Adrenal gland (tissue), 19 donors: ENCODE results near the gene TMEM117. TPM values are rescaled to one million over a fixed set of nuclear protein-coding genes. Genes with fewer than 3 reads are reported as not detected.

ENCODE experiments used
- DNase-seq, 7 donors: peaks; one replicate each; pipeline ENCODE4 v3.0.0-alpha.2; 2019 to 2020
- H3K27ac ChIP-seq, 5 donors: fragments of 200-600 bp; sonication (generic) in 4 of 5; 1 replicate in 3 of 5; 2 replicates in 2 of 5; pipeline versions ENCODE4 v1.5.1 to v1.8.0; 2016 to 2020; ENCODE audit warnings: mild to moderate bottlenecking in 1 of 5
- H3K27me3 ChIP-seq: fragments of 200-600 bp; 2 replicates; pipeline ENCODE4 v1.8.0; 2021
- H3K36me3 ChIP-seq, 2 donors: fragments of 200-600 bp; replicated peaks in 1 of 2; 1 replicate in 1 of 2; 2 replicates in 1 of 2; pipeline versions ENCODE4 v1.5.1 to v1.8.0; 2018 to 2022
- H3K4me1 ChIP-seq, 2 donors: fragments of 200-600 bp; replicated peaks in 1 of 2; 1 replicate in 1 of 2; 2 replicates in 1 of 2; pipeline versions ENCODE4 v1.5.1 to v1.8.0; 2018 to 2021
- H3K4me3 ChIP-seq, 4 donors: fragments of 200-600 bp; sonication (generic) in 3 of 4; one replicate each; pipeline ENCODE4 v1.5.1; 2016 to 2018
- H3K9me3 ChIP-seq, 3 donors: fragments of 200-600 bp; sonication (generic) in 1 of 3; replicated peaks in 1 of 3; 1 replicate in 2 of 3; 2 replicates in 1 of 3; pipeline versions ENCODE4 v1.5.1 to v1.8.0; 2016 to 2021
- CTCF ChIP-seq, 6 experiments: fragments of 450-650 bp in 4 of 6; fragments of 200-600 bp in 2 of 6; sonication (generic) in 1 of 6; IDR thresholded peaks; 1 replicate in 5 of 6; 2 replicates in 1 of 6; pipeline versions ENCODE4 v1.5.1 to v1.8.0; 2016 to 2021; ENCODE audit warnings: antibody characterized with exemption in 6 of 6, mild to moderate bottlenecking in 2 of 6, moderate library complexity in 1 of 6
- POLR2A ChIP-seq, 2 donors: fragments of 450-650 bp; IDR thresholded peaks; one replicate each; pipeline ENCODE4 v1.6.1; 2017; ENCODE audit warnings: antibody characterized with exemption in 2 of 2, mild to moderate bottlenecking in 2 of 2, moderate library complexity in 1 of 2
- WGBS, 4 donors: extraction: QIAGEN DNeasy Blood & Tissue Kit in 2 of 4; methylation state at CpG; one replicate each; pipeline versions ENCODE4 v1.1.5 to v1.1.7; 2013 to 2017; 5-methylcytosine and 5-hydroxymethylcytosine counted together
- intact Hi-C, 2 donors: fragments of 100-400 bp; cut with DNase I; formaldehyde crosslinking; loops; one replicate each; pipeline versions ENCODE4 v1.14.1 to v1.15.0; 2022 to 2023
- long read RNA-seq, 10 donors: library from polyadenylated mRNA in 3 of 10; unstranded in 2 of 10; stranded (forward) in 1 of 10; transcript quantifications; one replicate each; pipeline ENCODE4 v2.0.0 and lab custom pipeline, GENCODE V29; 2021 to 2026
- polyA plus RNA-seq, 3 donors: library from polyadenylated mRNA; stranded (reverse); fragments of 200-250 nt in 2 of 3; fragments of 350-450 nt in 1 of 3; fragmentation: Illumina TruSeq in 1 of 3; extraction: RNeasy Lipid Tissue Mini Kit (QIAGEN cat#74804) in 1 of 3; gene quantifications; one replicate each; pipeline ENCODE4 v1.2.3, GENCODE V29; 2013 to 2014
- total RNA-seq, 9 donors: library from RNA; depleted of rRNA in 4 of 9; stranded (reverse); fragments of >200 nt in 4 of 9; fragments of 120-200 nt in 1 of 9; fragmentation: NEBNext Ultra II Directional in 1 of 9; extraction: Animal tissue kit (Norgen Biotek cat#: 25700) in 1 of 9; gene quantifications; one replicate each; pipeline versions ENCODE4 v1.1.0 to v1.2.4, GENCODE V29; 2013 to 2023
- donor health status: healthy with polysubstance abuse.
- donor health status: Bipolar disorder and iron deficiency.
- donor health status: DM: yes; HTN: yes; CAD: no.
- donor health status: DM: no; HTN: no; CAD: no.
- donor health status: DM: no; HTN: no; CAD: no.
- donor health status: DM: yes; HTN: yes; CAD: no.

Gene TMEM117
- total RNA-seq = 10 to 100 TPM in 3 of 9 donors, 1 to 10 TPM in 6; 3.8 to 38.5 (median 7.9) TPM
- 1 to 10 TPM; 1.9 to 5.6 (median 2.4) TPM for polyA plus RNA-seq
- long read RNA-seq, donor 1, partial matches to known transcripts = 0 of 3 reads
- long read RNA-seq, donor 1, other reads (novel, unspliced or antisense) = 0 of 3 reads
- long read RNA-seq, donor 2, partial matches to known transcripts = 0 of 1 reads
- long read RNA-seq, donor 2, other reads (novel, unspliced or antisense) = 0 of 1 reads
- long read RNA-seq, donor 3 = 0 reads
- long read RNA-seq, donor 4, partial matches to known transcripts = 0 of 2 reads
- long read RNA-seq, donor 4, other reads (novel, unspliced or antisense) = 0 of 2 reads
- long read RNA-seq, donor 5, transcript TMEM117-201 (8 exons, 2,758 nt) = major isoform, 8 of 9 reads
- long read RNA-seq, donor 5, partial matches to known transcripts = 0 of 9 reads
- long read RNA-seq, donor 5, other reads (novel, unspliced or antisense) = 1 of 9 reads
- long read RNA-seq, donor 6, partial matches to known transcripts = 0 of 2 reads
- long read RNA-seq, donor 6, other reads (novel, unspliced or antisense) = 0 of 2 reads
- long read RNA-seq, donor 7 = 0 reads
- long read RNA-seq, donor 8, partial matches to known transcripts = 0 of 2 reads
- long read RNA-seq, donor 8, other reads (novel, unspliced or antisense) = 0 of 2 reads
- long read RNA-seq, donor 9, partial matches to known transcripts = 0 of 1 reads
- long read RNA-seq, donor 9, other reads (novel, unspliced or antisense) = 0 of 1 reads
- long read RNA-seq, donor 10, partial matches to known transcripts = 0 of 2 reads
- long read RNA-seq, donor 10, other reads (novel, unspliced or antisense) = 0 of 2 reads

DNA sequence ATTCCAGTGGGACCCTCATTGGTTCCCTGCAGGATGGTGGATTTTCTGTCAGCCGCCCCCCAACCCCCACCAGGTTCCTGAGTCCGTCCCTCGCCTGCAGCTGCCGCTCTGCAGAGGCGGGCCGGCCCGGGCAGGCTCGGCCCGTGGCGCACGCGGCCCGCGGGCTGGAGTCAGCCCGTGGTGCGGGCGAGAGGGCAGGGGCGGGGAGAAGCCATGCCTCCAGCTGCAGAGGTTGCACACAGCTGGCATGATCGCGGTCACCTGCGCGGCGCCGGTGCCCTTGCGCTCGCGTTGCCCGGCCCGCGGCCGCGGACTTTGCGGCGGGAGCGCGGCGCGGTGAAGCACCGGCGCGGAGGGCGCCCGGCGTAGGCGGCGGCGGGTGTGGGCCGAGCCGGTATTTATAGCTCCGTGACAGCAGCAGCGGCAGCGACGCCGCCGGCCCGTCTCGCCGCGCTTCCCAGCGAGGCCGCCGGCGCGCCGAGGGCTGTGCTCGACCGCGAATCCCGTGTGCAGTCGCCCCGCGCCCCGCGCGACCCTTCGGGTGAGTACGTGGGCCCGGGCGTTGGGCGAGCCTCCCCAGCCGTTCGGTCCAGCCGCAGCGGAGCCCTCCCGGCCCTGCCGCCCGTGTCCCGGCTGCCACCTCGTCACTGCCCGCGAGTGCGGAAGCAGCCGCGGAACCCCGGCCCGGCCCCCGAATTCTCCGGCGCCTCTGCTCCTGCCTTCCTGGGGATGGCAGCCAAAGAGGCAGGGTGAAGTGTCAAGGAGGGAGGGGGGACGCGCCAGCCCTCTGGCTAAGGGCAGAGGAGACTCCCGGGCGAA, at the start of gene TMEM117:
Gene TMEM117 (plus strand): TSS at position 426 of the 819 bp plus-strand sequence.
- intact Hi-C loops = no loop called here
- no peaks in the 10 kb centered on the region for H3K27me3 ChIP-seq
- no peaks in the 10 kb centered on the region for H3K36me3 ChIP-seq
- TF ChIP-seq CTCF (IDR thresholded peaks at IDR 0.05) (no peak), POLR2A (IDR thresholded peaks at IDR 0.05) (peak; percentile 60 to 81)
- peak within 1 kb of the TSS; percentile 75 to 100 (median 91) for H3K27ac ChIP-seq
- H3K4me1 ChIP-seq = peaks cover 5 to 14% of the 10 kb centered on the region in 2 donors
- H3K9me3 ChIP-seq = no peaks in the 10 kb centered on the region
- H3K4me3 ChIP-seq = peak within 1 kb of the TSS; percentile 54 to 95 (median 58)
- 0% methylated on average over 3 to 103 of the region's 103 CpGs for WGBS, 4 donors
- DNase-seq = peak; percentile 60 to 80 (median 72)

DNA sequence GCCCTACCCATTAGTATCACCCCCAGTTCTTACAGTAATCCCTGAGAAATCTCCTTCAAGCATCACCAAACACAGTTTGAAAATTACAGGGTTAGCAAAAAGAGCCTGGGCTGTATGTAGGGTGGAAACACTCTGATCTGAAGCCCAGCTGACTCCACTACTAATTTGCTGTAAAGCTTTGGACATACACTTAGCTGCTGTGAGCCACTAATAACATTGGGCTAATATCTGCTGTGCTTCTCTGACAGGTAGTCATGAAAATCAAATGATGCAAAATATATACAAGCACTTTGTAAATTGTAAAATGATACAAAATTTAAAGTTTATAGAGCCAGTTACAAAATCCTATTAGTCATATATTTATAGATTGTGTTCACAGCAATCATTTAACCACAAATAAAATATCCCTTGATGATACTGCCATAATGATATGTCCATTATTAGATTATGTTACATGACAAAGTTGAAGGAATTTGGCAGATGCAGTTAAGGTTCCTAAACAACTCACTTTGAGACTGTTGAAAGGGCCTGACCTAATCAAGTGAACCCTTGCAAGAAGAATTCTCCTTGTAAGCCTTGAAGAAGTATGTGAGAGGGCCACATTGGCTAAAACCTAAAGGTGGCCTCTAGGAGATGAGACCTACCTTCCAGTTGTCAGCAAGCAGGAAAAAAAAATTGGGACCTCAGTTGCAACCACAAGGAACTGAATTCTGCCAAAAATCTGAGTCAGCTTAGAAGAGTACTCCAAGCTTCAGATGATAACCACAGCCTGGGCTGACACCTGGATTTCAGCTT, 48.8 kb upstream of the TMEM117 start:
- no peaks in the 10 kb centered on the region for H3K4me1 ChIP-seq
- intact Hi-C loops = no loop called here
- no peak for DNase-seq
- no peak overlapping the region for H3K4me3 ChIP-seq
- no peak overlapping the region for H3K27ac ChIP-seq
- no peaks in the 10 kb centered on the region for H3K27me3 ChIP-seq
- peaks cover 0 to 38% of the 10 kb centered on the region in 2 donors for H3K36me3 ChIP-seq
- TF ChIP-seq CTCF (IDR thresholded peaks at IDR 0.05) (no peak), POLR2A (IDR thresholded peaks at IDR 0.05) (no peak)
- no peaks in the 10 kb centered on the region for H3K9me3 ChIP-seq

- no peak for DNase-seq
- no peaks in the 10 kb centered on the region for H3K9me3 ChIP-seq
- no peaks in the 10 kb centered on the region for H3K27me3 ChIP-seq
- intact Hi-C loops = no loop called here
- H3K4me3 ChIP-seq = no peak overlapping the region
- peaks cover 0 to 23% of the 10 kb centered on the region in 2 donors for H3K36me3 ChIP-seq
- no peaks in the 10 kb centered on the region for H3K4me1 ChIP-seq
- no peak for TF ChIP-seq POLR2A (IDR thresholded peaks at IDR 0.05)
- no peak for TF ChIP-seq CTCF (IDR thresholded peaks at IDR 0.05)
- no peak overlapping the region for H3K27ac ChIP-seq
Measured at GRCh38 chr12:43789941-43790340, 45.9 kb upstream of the TMEM117 start.
